ENCODE data around the gene DYNC1LI1. TPM values are rescaled to one million over a fixed set of nuclear protein-coding genes. Genes with fewer than 3 reads are reported as not detected.

The DYNC1LI1 gene
- total RNA-seq, 1 donor from 2014 or later, result 35.9 TPM

GRCh38 chr3:32493437-32494414 is 76.9 kb downstream of the DYNC1LI1 start:
- no peak for DNase-seq (ENCODE audit: low spot score)
- no peaks in the 10 kb centered on the region for H3K27me3 Mint-ChIP-seq (ENCODE audit: insufficient read depth)

DNA sequence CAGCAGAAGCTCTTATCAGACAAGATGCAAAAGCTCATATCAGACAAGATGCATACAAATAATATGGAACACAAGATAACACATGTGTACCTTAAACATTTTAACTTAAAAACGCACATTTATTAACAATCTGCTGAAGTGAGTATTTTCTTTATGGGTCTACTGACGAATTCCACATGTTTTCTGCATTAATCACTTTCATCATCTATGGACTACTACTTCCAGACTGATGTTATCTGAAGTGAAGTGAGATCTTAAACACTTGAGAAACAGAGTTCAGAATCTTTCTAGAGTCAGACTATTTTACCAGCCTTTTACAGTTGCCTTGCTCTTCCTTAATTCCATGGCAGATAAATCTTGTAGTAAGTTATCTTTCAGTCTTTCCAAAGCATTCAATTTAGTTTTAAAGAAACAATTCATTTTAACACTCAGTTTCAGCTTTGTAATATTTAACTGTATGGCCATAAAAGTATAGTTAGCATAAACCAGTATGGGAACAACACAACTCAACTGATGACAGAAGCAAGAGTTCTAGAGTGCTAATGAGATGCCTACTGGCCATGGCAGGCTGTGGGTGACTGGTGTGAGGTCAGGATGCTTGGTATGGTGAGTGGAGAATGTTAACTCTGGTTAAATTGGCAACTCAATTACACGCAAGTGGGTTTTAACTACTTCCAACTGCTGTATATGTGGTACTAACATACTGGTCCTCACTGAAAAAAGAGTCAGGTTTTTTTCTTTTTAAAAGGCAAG is 77.8 kb downstream of the DYNC1LI1 start:
- Mint-ChIP-seq H3K9me3 (no peaks in the 10 kb centered on the region), H3K4me1 (ENCODE audit: low read depth) (peaks cover 18% of the 10 kb centered on the region), H3K27ac (no peak overlapping the region), H3K4me3 (no peak overlapping the region), H3K27me3 (ENCODE audit: insufficient read depth) (no peaks in the 10 kb centered on the region), H3K36me3 (ENCODE audit: low read depth) (peaks cover 22% of the 10 kb centered on the region)
- intact Hi-C loops (cut with micrococcal nuclease), result no loop called here
- DNase-seq (ENCODE audit: low spot score), result no peak

More at GRCh38 chr3:32493437-32494414, 76.9 kb downstream of the DYNC1LI1 start:
- H3K27ac Mint-ChIP-seq, result no peak overlapping the region
- H3K36me3 Mint-ChIP-seq (ENCODE audit: low read depth), result peaks cover 18% of the 10 kb centered on the region
- no peak overlapping the region for H3K4me3 Mint-ChIP-seq
- no peaks in the 10 kb centered on the region for H3K9me3 Mint-ChIP-seq
- H3K4me1 Mint-ChIP-seq (ENCODE audit: low read depth), result peaks cover 24% of the 10 kb centered on the region
- intact Hi-C loops (cut with micrococcal nuclease), result loop anchor here (1.0 kb wide), 1 partner anchor 9 kb away; the partner anchor contains the start of gene CMTM6

- intact Hi-C loops (cut with micrococcal nuclease), result no loop called here
- H3K27me3 Mint-ChIP-seq (ENCODE audit: insufficient read depth), result no peaks in the 10 kb centered on the region
- H3K27ac Mint-ChIP-seq, result no peak overlapping the region
- H3K4me1 Mint-ChIP-seq (ENCODE audit: low read depth), result peaks cover 9% of the 10 kb centered on the region
- no peak overlapping the region for H3K4me3 Mint-ChIP-seq
- no peak for DNase-seq (ENCODE audit: low spot score)
- peaks cover 36% of the 10 kb centered on the region for H3K36me3 Mint-ChIP-seq (ENCODE audit: low read depth)
- no peaks in the 10 kb centered on the region for H3K9me3 Mint-ChIP-seq
Measured at GRCh38 chr3:32488474-32489008, 82.1 kb downstream of the DYNC1LI1 start.

DNA sequence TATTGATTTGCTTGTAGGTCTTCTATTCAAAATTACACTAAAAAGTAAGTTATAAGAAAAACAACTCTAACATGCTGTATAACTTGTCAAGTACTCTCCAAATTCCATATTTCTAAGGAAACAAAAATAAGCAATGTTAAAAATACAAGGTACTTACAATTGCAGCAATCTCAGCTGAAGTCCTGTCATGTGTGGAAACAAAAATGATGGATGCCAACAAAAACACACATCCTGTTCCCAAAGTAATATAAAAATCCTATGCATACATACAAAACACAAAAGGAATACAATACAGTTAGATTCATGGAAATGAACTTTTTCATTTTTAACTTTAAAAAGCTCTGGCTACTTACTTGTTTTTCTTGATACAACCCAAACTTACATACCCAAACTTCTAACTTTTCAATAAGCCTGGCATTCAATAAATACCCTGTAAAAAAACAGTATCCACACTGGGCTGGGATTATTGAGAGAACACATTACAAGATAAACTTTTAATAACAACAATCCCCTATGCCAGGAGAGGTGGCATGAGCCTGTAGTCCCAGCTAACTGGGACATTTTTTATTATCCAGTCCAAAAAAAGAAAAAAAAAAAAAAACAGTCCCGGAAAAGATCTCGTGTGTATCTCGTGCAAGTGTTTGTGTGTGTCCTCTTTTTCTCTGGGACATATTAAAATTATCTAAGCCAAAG is 82.7 kb downstream of the DYNC1LI1 start:
- DNase-seq (ENCODE audit: low spot score), result no peak
- H3K4me1 Mint-ChIP-seq (ENCODE audit: low read depth), result peaks cover 10% of the 10 kb centered on the region
- H3K4me3 Mint-ChIP-seq, result no peak overlapping the region
- intact Hi-C loops (cut with micrococcal nuclease), result no loop called here
- H3K9me3 Mint-ChIP-seq, result no peaks in the 10 kb centered on the region
- H3K36me3 Mint-ChIP-seq (ENCODE audit: low read depth), result peaks cover 40% of the 10 kb centered on the region
- H3K27me3 Mint-ChIP-seq (ENCODE audit: insufficient read depth), result no peaks in the 10 kb centered on the region
- no peak overlapping the region for H3K27ac Mint-ChIP-seq

GRCh38 chr3:32484436-32484835 is 86.2 kb downstream of the DYNC1LI1 start:
- Mint-ChIP-seq H3K4me1 (ENCODE audit: low read depth) (peaks cover 21% of the 10 kb centered on the region), H3K27ac (peak overlapping the region; percentile 52), H3K9me3 (no peaks in the 10 kb centered on the region)

DNA sequence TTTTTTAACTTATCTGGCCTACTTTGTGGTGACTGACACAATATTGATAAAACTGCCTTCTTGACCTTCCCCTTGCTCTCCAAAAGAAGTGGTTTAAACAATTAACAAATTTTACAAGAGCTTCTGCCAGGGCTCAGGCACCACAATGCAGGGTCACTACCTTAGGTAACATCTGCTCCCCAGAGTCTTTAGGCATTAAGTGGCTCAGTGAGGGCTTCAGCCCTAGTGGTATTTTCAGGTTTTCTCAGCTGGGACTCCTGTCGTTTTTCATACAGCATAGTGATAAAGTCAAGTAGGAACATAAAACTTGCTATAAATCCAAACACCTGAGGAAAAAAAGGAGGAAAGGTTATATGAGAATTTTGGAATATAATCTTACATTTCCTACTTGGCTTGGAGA is 86.9 kb downstream of the DYNC1LI1 start:
- peaks cover 21% of the 10 kb centered on the region for H3K4me1 Mint-ChIP-seq (ENCODE audit: low read depth)
- H3K9me3 Mint-ChIP-seq, result no peaks in the 10 kb centered on the region
- no peaks in the 10 kb centered on the region for H3K27me3 Mint-ChIP-seq (ENCODE audit: insufficient read depth)
- DNase-seq (ENCODE audit: low spot score), result no peak
- H3K27ac Mint-ChIP-seq, result no peak overlapping the region
- intact Hi-C loops (cut with micrococcal nuclease), result no loop called here
- H3K4me3 Mint-ChIP-seq, result no peak overlapping the region
- H3K36me3 Mint-ChIP-seq (ENCODE audit: low read depth), result peaks cover 60% of the 10 kb centered on the region

More at GRCh38 chr3:32484436-32484835, 86.2 kb downstream of the DYNC1LI1 start:
- Mint-ChIP-seq H3K27me3 (ENCODE audit: insufficient read depth) (no peaks in the 10 kb centered on the region), H3K4me3 (no peak overlapping the region), H3K36me3 (ENCODE audit: low read depth) (peaks cover 60% of the 10 kb centered on the region)
- no peak for DNase-seq (ENCODE audit: low spot score)
- intact Hi-C loops (cut with micrococcal nuclease), result no loop called here

- intact Hi-C loops (cut with micrococcal nuclease), result no loop called here
- Mint-ChIP-seq H3K4me3 (no peak overlapping the region), H3K27me3 (ENCODE audit: insufficient read depth) (no peaks in the 10 kb centered on the region), H3K4me1 (ENCODE audit: low read depth) (peaks cover 26% of the 10 kb centered on the region), H3K27ac (no peak overlapping the region), H3K36me3 (ENCODE audit: low read depth) (peaks cover 57% of the 10 kb centered on the region), H3K9me3 (no peaks in the 10 kb centered on the region)
- no peak for DNase-seq (ENCODE audit: low spot score)
Measured at GRCh38 chr3:32482693-32483092, 88.0 kb downstream of the DYNC1LI1 start.

DNA sequence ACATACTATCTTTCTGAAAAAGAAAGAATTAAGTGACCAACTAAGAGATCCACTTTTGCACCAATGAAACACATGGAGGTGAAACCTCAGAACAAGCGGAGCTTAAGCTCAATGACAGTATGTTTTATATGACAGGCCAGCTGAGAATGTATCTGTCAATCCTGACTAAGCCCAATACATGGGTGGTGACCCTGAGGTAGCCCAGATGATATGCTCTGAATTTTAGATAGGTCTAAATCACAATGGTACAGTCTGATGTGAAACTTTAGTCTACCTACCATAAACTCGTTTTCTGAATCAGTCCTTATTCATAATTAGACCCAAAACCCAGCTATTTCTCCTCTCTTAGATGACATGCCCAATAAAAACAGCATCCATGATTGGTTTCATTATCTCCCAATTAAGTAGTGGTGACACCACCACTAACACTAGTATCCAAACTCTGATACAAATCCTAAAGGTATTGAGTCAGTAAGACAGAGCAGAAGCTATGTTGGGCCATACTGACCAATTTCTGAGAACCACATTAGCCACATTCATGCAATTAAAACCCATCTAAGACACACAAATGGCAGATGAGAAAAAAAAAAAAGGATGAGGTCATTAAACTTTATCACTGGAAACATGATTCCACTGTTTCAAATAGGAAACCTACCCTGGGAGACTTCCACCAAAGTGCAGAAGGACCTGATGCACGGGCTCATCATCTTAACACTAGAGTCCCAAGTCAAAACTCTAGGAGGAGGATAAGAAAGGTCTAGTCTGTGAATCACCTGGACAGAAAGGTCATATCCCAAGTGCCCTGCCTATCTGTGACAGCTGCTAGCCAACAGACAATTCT is 88.6 kb downstream of the DYNC1LI1 start:
- Mint-ChIP-seq H3K4me1 (ENCODE audit: low read depth) (peaks cover 26% of the 10 kb centered on the region), H3K27me3 (ENCODE audit: insufficient read depth) (no peaks in the 10 kb centered on the region), H3K9me3 (no peaks in the 10 kb centered on the region), H3K4me3 (no peak overlapping the region), H3K27ac (peak overlapping the region; percentile 3), H3K36me3 (ENCODE audit: low read depth) (peaks cover 58% of the 10 kb centered on the region)
- intact Hi-C loops (cut with micrococcal nuclease), result no loop called here
- no peak for DNase-seq (ENCODE audit: low spot score)

- Mint-ChIP-seq H3K9me3 (no peaks in the 10 kb centered on the region), H3K36me3 (ENCODE audit: low read depth) (peaks cover 56% of the 10 kb centered on the region), H3K4me1 (ENCODE audit: low read depth) (peaks cover 26% of the 10 kb centered on the region), H3K27me3 (ENCODE audit: insufficient read depth) (no peaks in the 10 kb centered on the region), H3K27ac (no peak overlapping the region), H3K4me3 (no peak overlapping the region)
- DNase-seq (ENCODE audit: low spot score), result no peak
- intact Hi-C loops (cut with micrococcal nuclease), result no loop called here
Measured at GRCh38 chr3:32480604-32481003, 90.1 kb downstream of the DYNC1LI1 start.

Measured in activated T-helper 1 cell treated with anti-CD3 and anti-CD28 coated beads, Interleukin-12 subunit alpha, Interleukin-12 subunit beta, Interleukin-2, Interleukin-4 antibody, amounts not matched to agents 30 ng/mL and 10 ng/mL and 1 ng/mL, durations not matched to agents 14 hours and 24 hours and 36 hours (primary cell).